Measurements from ENCODE around the gene PKN1.

PKN1 gene

DNA sequence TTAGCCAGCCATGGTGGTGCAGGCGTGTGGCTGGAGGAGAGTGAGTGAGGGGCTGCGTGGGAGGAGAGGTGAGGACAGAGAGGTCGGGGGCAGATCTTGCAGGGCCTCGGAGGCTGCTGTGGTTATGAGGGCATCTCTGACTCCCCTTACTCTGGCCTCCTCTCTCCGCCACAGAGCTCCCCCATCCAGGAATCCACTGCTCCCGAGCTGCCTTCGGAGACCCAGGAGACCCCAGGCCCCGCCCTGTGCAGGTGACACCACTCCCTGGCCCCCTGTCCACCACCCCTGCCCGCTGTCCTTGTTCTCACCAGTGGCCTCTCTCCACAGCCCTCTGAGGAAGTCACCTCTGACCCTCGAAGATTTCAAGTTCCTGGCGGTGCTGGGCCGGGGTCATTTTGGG, 34.3 kb downstream of the PKN1 start:
- no peak for DNase-seq (ENCODE audit: low spot score)

- no peak for DNase-seq (ENCODE audit: low spot score)
Observed at GRCh38 chr19:14467816-14468215, 34.7 kb downstream of the PKN1 start.

DNA sequence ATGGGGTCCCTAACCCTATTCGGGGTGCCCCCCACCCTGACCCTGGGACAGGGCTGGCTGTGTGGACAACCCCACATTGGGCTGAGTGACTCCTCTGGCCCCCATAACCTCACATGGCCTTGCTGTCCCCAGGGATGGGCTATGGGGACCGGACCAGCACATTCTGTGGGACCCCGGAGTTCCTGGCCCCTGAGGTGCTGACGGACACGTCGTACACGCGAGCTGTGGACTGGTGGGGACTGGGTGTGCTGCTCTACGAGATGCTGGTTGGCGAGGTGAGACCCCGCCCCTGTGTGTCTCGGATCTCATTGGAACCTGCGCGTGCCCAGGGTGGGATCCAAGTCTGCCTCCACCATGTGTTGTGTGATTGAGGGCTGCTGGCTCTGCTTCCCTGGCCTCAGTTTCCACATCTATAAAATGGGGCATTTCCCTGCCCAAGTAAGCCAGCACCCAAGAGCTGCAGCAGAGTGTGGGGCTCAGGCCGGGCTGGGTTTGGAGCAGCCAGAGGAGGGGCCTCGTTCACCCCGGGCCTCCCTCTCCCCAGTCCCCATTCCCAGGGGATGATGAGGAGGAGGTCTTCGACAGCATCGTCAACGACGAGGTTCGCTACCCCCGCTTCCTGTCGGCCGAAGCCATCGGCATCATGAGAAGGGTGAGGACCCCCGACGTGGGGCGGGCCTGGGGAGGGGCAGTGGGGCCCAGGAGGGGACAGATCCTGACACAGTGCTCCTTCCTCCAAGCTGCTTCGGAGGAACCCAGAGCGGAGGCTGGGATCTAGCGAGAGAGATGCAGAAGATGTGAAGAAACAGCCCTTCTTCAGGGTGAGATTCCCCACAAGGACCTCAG, 37.1 kb downstream of the PKN1 start:
- no peak for DNase-seq (ENCODE audit: low spot score)

- DNase-seq (ENCODE audit: low spot score): no peak
Observed at GRCh38 chr19:14471436-14472187, 38.5 kb downstream of the PKN1 start.

DNA sequence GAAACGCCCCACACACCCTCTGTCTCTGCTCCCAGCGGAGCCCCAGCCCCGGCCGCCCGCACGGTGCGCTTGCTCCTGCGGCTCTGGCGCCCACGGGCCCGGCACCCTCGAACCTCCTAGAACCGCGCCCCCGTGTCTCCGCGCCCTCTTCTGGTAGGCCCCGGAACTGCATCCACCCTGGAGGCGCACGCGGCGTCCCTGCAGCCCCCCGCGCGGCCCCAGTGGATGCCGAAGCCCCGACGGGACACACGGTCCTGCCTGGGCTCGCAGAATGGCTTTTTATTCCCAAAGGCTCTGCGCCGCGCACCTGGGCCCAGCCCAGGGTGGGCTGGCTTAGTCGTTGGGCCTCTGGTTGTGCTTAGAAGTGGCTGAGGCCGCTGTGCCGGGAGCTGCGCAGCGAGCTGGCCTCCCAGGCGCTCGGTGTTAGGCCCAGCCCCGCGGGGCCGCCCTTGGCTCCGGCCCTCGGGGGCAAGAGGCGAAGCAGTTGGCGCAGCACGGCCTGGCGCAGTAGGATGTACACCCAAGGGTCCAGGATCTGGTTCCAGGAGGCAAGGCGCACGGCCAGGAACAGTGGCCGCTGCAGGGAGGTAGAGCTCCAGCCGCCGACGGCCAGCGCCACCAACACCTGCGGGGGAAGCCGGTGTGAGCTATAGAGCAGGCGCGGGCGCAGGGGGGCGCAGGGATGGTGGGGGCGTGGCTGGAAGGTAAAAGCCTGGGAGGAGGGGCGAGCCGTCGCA, 39.3 kb downstream of the PKN1 start:
- DNase-seq (ENCODE audit: low spot score): peak; percentile 29

DNA sequence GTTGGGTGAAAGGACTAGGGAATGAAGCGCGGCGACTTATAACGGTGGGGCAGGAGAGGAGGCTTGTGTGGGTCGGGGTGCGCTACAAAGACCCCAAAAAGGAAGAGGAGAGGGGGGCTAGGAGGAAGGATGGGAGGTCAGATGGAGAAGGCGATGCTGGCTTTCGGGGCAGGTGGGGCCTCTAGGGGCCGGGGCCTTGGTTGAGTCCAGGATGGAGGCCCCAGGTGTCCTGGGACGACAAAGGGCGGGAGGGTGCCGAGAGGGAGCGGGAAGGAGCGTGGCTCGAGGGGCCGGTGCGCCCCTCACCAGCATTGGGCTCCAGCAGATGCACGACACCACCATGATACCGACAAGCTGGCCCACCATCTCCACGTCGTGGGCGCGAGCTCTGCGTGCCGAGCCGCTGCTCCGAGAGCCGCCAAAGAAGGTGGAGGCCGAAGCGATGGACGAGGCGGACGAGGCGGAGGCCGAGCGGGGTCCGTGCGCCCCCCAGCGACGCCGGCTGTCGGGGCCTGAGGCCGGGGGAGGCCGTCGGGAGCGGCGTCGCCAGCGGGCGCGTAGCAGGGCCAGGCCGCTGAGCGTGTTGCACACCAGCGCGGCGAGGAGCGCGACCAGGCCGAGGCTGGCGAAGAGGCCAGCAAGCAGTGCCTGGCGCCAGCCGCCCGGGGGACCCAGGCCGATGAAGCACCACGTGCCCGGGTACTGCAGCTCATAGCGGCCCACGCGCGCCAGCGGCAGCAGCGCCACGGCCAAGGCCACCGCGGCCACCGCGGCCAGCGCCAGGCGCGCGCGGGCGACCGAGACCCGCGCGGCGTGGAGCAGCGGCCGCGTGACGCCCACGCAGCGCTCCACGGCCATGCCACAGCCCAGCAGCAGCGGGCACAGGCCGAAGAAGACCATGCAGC, 40.2 kb downstream of the PKN1 start:
- no peak for DNase-seq (ENCODE audit: low spot score)

GRCh38 chr19:14473978-14474578, 41.0 kb downstream of the PKN1 start:
- no peak for DNase-seq (ENCODE audit: low spot score)

GRCh38 chr19:14474827-14475226, 41.7 kb downstream of the PKN1 start:
- DNase-seq (ENCODE audit: low spot score): no peak

- DNase-seq (ENCODE audit: low spot score): peak; percentile 25
Observed at GRCh38 chr19:14475251-14476073, 42.4 kb downstream of the PKN1 start, which contains the start of gene PTGER1. Gene PTGER1 (minus strand): TSS chr19:14475354. CDS start chr19:14474320, 1,034 bp downstream.

DNA sequence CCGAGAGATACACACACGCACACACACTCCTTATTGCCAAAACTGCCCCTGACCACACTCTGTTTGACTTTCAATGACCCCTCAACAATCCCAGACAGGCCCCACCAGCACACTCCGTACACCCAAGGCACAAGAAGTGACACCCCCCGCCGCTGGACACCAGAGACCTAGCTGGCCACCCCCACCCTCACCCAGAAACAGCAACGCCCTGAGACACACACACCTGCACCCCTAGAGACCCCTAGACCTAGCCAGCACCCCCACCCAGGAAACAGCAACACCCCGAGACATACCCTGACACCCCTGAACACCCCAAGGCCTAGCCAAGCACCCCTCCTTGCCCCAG, 43.2 kb downstream of the PKN1 start:
- no peak for DNase-seq (ENCODE audit: low spot score)

- DNase-seq (ENCODE audit: low spot score): peak; percentile 15
Observed at GRCh38 chr19:14476673-14477401, 43.7 kb downstream of the PKN1 start.

- DNase-seq (ENCODE audit: low spot score): no peak
Observed at GRCh38 chr19:14477418-14478112, 44.5 kb downstream of the PKN1 start.

DNA sequence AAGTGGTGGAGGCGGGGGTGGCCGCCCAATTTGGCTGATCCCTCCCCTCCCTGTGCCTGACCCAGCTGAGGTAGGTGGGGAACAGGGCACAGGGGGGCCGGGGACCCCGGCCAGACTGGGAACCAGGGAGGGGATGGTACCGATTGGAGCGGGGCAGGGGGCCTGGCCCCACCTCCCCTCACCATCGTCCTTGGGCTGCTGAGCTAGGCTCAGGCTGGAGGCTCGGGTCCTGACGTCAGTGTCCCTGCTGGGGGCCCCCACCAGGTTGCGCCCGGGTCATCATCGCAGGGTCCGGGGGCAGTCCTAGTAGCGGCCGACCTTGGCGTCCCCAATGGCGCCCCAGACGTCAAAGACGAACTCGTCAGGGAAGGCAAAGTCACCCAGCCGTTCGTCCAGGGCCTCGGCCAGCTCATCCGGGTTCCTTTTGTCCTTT, 45.0 kb downstream of the PKN1 start:
- no peak for DNase-seq (ENCODE audit: low spot score)

GRCh38 chr19:14479309-14479974, 46.3 kb downstream of the PKN1 start:
- no peak for DNase-seq (ENCODE audit: low spot score)

GRCh38 chr19:14479975-14480699, 47.0 kb downstream of the PKN1 start:
- DNase-seq (ENCODE audit: low spot score): no peak

GRCh38 chr19:14480700-14481079, 47.6 kb downstream of the PKN1 start:
- no peak for DNase-seq (ENCODE audit: low spot score)

DNA sequence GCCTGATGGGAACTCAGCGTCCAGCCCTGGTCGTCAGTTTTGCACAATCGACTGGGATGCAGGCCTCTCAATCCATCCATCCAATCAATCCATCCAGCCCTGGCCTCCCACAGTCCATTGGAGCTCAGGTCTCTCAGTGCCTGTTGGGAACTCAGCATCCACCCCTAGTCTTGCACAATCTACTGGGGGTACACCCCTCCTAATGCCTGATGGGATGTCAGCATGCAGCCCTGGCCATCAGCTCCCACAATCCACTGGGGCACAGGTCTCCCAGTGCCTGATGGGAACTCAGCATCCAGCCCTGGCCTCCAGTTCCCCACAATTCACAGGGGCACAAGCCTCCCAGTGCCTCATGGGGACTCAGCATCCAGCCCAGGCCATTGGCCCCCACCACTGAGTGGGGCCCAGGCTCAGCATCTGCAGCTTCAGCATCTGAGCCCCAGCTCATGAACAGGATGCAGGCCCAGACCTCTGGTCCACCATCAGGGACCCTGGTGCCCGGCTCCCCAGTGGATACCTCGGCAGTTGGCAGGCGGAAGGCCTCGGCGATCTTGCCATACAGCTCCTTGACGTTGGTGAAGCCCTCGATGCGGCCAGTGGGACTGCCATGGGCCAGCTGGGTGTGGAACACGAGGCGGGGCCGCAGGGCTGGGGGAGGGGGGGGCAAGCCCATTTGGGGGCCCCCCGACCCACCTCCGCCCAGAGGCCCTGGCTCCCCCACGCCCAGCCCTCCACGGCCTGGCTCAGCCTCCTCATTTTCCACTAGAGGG, 49.3 kb downstream of the PKN1 start:
- no peak for DNase-seq (ENCODE audit: low spot score)
